Fibroblast of pulmonary artery (primary cell): ENCODE data around the gene PFKFB1.
"Not testable (repeated sequence)": the region's sequence is repeated elsewhere in the genome, so short reads cannot be mapped to it uniquely, and the experiment has no call there.

Source experiments
- DNase-seq: peaks from one replicate; pipeline ENCODE4 v3.0.0-alpha.2; 2010; ENCODE audit warnings: low read depth
- H3K4me3 ChIP-seq: replicated peaks from 2 replicates; pipeline ENCODE4 v1.5.1; 2011; ENCODE audit warnings: low read depth, mild to moderate bottlenecking, control low read depth, low read length, moderate library complexity
- CTCF ChIP-seq: IDR thresholded peaks from 2 replicates; pipeline ENCODE4 v1.5.1; 2011; ENCODE audit warnings: mild to moderate bottlenecking, control low read depth, low read length, inconsistent platforms; ENCODE audit errors: missing control alignments

Gene PFKFB1

GRCh38 chrX:54992911-54993622, 921 bp downstream of the PFKFB1 start:
- no peak for TF ChIP-seq CTCF
- DNase-seq: no peak
- H3K4me3 ChIP-seq: no peak overlapping the region

GRCh38 chrX:54991706-54992105, 2.3 kb downstream of the PFKFB1 start:
- no peak for DNase-seq
- TF ChIP-seq CTCF: no peak
- H3K4me3 ChIP-seq: no peak overlapping the region

GRCh38 chrX:54983306-54983705, 10.7 kb downstream of the PFKFB1 start:
- H3K4me3 ChIP-seq, DNase-seq: not testable (repeated sequence)

GRCh38 chrX:54980334-54980733, 13.7 kb downstream of the PFKFB1 start:
- no peak overlapping the region for H3K4me3 ChIP-seq
- no peak for DNase-seq
- no peak for TF ChIP-seq CTCF

GRCh38 chrX:54979432-54979831, 14.6 kb downstream of the PFKFB1 start:
- no peak for TF ChIP-seq CTCF
- no peak for DNase-seq
- no peak overlapping the region for H3K4me3 ChIP-seq

- no peak for TF ChIP-seq CTCF
- peak; percentile 1 for DNase-seq
- no peak overlapping the region for H3K4me3 ChIP-seq
Observed at GRCh38 chrX:54978448-54978847, 15.5 kb downstream of the PFKFB1 start.

- DNase-seq: no peak
- H3K4me3 ChIP-seq: no peak overlapping the region
- no peak for TF ChIP-seq CTCF
Observed at GRCh38 chrX:54977387-54977786, 16.6 kb downstream of the PFKFB1 start.
